Measurements from ENCODE around the gene PIK3CA.
"Not testable (repeated sequence)": the region's sequence is repeated elsewhere in the genome, so short reads cannot be mapped to it uniquely, and the experiment has no call there.

PIK3CA gene

DNA sequence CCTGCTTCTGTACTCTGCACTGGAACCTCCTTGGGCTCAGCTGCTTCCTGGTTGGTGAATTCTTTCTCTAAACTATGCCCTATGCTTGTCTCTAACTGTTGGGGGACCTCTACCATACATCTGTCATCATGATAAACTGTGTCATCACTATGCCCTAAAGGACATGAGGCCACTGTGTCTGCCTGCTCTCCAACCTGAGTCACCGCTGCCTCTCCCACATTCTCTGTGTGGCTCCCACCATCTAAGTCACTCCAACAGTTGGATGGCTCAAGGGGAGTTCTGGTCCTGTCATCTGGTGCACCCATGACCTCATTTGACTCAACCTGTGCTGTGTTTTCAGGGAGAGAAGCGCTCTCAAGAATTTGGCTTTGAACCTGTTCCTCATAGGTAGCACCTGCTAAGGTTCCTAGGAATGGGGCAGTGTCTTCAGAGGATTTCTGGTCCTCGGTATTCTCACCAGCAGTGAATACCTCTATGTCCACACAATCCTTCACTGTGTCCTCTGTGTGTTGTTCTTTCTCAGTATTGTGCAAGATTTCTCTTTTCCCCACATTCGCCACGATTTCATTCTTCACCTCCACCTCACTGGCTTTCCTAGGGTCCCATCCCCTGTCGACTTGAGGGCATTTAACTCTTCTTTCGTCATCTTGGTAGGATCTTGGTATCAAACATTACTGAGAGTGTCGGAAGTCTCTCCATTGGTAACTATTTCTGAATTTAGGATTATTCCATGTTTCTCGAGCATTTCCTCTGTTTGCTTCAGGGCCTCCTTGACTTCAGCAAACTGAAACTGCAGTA lies 112.0 kb downstream of the PIK3CA start:
- in situ Hi-C loops (cut with MboI; ENCODE audit: low sequenced_read_pairs), result not testable (repeated sequence)

DNA sequence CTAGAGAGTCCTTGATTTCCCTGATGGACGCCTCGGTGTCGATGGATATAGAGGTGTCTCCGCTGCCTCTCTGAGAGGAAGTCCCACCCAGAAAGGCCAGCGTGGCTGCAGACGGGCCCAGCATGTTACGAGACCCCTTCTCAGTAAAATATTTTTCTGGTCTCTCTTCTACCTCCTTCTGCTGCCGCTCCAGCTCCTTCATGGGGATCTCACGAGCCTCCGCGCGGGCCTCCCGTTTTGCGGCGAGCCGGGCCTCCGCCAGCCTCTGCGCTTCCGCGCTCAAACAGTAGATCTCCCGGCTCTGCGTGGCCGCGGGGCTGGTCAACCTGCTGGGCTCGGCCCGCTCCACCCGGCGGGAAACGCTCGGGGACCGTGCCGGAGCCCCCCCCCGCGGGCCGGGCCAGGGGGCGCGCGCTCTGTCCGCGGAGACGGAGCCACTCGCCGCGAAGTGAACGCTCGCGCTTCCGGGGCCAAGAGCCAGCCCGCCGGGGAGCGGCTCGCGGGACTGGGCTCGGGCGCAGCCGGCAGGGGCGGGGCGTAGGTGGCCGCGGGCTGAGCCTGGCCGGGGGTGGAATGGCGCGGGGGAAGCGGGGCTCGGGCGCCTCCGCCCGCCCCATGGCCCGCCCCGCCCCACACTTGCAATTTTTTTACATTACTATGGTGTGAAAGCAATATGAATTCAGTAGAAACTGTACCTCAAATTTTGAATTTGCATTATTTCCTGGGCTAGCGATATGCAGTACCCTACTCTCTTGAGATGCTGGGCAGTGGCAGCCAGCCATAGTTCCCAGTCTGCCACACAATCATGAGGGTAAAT lies 113.0 kb downstream of the PIK3CA start:
- in situ Hi-C loops (cut with MboI; ENCODE audit: low sequenced_read_pairs), result no loop called here

- in situ Hi-C loops (cut with MboI; ENCODE audit: low sequenced_read_pairs), result no loop called here
Measured at GRCh38 chr3:179263134-179263533, 115.0 kb downstream of the PIK3CA start.

DNA sequence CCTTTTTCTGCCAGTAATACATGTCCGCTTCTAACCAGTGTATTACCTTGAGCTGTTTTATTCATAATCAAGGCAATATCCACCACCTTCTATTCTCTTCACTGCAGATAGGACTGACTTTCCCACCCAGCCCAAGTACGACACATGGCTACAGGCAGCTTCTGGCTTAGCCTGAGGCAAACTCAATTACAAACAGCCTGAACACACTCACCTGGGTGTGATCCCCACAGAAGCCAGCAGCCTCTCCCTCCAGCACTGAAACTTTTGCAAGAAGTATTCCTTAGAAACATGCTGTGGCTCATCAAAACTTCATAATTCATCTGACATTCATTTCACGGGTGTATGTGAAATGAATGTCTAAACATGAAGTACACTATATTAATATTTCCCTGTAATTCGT lies 116.3 kb downstream of the PIK3CA start:
- in situ Hi-C loops (cut with MboI; ENCODE audit: low sequenced_read_pairs), result no loop called here

DNA sequence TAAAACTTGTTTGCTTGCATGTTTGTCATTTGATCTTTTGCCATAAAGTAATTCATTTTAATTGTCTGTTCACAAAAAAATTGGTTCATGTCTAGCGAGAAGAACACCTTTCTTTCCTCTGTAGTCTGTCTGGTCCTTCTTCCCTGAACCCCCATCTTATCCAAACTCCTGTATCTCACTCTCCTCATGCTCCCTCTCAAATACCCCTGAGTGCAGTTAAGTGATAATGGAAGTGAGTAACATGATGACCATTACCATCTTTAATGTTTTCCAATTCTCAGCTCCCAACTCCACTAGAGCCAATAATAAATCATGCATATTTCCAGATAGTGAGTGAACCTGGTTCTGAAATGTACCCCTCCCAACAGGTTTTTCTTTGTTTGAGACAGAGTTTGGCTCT lies 116.9 kb downstream of the PIK3CA start:
- in situ Hi-C loops (cut with MboI; ENCODE audit: low sequenced_read_pairs), result no loop called here

DNA sequence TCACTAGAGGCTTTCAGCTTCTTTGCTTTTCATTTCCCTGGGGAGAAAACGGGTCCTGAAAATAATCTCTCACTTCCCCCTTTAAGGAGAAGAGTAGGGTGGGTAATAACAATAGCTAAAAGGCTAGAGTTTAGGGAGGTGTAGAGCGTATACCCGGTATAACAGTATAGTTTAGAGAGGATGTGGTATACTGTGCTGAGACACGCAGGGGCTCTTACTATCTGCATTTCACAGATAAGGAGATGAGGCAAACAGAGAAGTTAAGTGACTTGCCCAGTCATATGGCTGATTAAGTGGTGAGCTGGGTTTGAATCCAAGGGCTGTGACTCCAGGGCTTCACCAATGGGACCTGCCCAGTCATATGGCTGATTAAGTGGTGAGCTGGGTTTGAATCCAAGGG lies 117.7 kb downstream of the PIK3CA start:
- in situ Hi-C loops (cut with MboI; ENCODE audit: low sequenced_read_pairs), result no loop called here

GRCh38 chr3:179266701-179267211 lies 118.6 kb downstream of the PIK3CA start:
- in situ Hi-C loops (cut with MboI; ENCODE audit: low sequenced_read_pairs), result no loop called here

DNA sequence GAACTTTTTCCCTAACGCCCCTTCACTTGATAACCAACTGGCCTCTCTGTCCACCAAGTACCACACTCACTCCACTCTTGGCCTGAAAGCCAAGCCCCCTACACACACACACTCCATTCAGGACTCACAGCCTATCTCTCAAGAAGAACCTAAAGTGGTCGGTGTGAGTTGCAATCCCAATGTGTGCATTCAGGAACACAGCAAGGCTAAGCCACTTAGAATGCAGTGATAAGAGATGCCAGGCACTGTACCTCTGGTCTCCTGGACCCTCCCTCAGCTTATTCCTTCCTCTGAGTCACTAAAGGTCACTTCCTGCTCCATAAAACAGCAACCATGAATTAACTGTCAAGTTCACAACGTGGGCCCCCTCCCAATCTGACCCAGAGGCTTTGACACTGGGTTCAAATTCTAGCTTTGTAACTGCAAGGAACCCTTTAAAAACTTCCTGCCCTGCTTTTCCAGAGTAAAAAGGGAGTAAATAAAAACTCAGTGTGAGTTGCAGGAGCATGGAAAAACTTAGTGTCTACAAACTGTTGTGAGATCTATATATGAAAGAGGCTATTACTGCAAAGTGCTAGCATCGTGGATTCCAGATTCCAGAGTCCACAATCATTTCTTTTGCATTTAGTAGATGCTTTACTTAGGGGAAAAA lies 120.4 kb downstream of the PIK3CA start:
- in situ Hi-C loops (cut with MboI; ENCODE audit: low sequenced_read_pairs), result no loop called here

DNA sequence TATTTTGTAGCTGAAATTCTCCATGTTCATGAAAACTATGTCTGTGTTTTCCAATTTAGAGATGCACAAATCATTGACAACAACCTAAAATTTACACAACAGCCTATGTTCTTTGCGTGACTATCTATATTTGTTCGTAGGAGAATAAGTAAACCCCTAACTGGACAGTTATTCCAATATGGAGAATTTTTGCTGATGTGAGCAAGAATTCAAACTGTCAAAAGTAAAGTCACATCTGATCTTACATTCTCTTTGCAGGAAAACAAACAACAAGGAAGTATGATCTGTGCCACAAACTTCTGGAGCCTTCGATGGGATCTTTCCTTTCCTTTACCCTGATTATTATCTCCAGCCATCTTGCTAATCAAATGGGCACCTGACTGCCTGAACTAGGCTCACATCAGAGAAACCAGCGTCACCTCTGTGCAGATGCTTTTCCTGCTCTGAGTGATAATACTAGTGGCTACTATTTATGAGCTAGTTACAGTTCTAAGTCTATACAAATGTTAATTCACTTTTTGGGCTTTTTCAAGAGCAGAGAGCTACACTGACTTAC lies 121.1 kb downstream of the PIK3CA start:
- in situ Hi-C loops (cut with MboI; ENCODE audit: low sequenced_read_pairs), result no loop called here

DNA sequence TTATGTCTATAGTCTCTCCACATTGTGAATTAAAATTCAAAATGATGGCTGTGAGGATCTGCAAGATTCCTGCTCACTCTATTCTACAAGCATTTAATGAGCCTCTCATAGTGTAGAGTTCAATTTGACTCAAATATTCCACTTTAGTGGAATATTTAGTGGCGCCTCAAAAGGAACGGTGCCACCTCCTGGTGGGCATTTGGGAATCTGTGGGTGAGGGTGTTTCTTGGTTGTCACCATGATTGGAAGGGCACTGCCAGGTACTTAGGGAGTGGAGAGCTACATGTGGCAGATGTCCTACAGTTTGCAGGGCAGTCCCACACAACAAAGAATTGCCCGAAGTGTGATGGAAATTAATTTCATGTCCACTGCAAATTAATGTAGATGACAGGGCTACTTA lies 124.2 kb downstream of the PIK3CA start:
- in situ Hi-C loops (cut with MboI; ENCODE audit: low sequenced_read_pairs), result no loop called here

GRCh38 chr3:179274434-179274833 lies 126.3 kb downstream of the PIK3CA start:
- in situ Hi-C loops (cut with MboI; ENCODE audit: low sequenced_read_pairs), result not testable (repeated sequence)

GRCh38 chr3:179276001-179276400 lies 127.8 kb downstream of the PIK3CA start:
- in situ Hi-C loops (cut with MboI; ENCODE audit: low sequenced_read_pairs), result no loop called here

GRCh38 chr3:179276743-179277142 lies 128.6 kb downstream of the PIK3CA start:
- in situ Hi-C loops (cut with MboI; ENCODE audit: low sequenced_read_pairs), result no loop called here

DNA sequence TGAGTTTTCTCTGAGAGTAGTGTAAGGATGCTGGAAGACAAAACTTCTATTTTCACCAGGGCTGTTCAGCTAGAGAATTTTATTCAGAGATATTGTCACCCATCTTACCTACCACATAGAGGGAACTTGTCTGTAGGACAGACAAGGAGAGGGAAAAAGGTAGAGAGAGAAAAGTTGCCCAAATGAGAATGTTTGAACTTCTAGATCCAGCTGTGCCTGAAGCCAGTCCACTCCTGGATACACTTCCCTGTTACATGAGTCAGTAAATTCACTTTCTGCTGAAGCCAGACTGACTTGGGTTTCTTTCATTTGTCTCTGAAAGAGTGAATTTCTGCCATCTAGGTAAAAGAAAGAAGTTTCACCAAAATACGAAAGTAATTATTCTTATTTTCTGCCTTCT lies 130.0 kb downstream of the PIK3CA start:
- in situ Hi-C loops (cut with MboI; ENCODE audit: low sequenced_read_pairs), result no loop called here

- in situ Hi-C loops (cut with MboI; ENCODE audit: low sequenced_read_pairs), result no loop called here
Measured at GRCh38 chr3:179278932-179279693, 131.0 kb downstream of the PIK3CA start.

- in situ Hi-C loops (cut with MboI; ENCODE audit: low sequenced_read_pairs), result no loop called here
Measured at GRCh38 chr3:179279837-179280236, 131.7 kb downstream of the PIK3CA start.

- in situ Hi-C loops (cut with MboI; ENCODE audit: low sequenced_read_pairs), result no loop called here
Measured at GRCh38 chr3:179281825-179282224, 133.7 kb downstream of the PIK3CA start.

- in situ Hi-C loops (cut with MboI; ENCODE audit: low sequenced_read_pairs), result no loop called here
Measured at GRCh38 chr3:179286331-179286730, 138.2 kb downstream of the PIK3CA start.

DNA sequence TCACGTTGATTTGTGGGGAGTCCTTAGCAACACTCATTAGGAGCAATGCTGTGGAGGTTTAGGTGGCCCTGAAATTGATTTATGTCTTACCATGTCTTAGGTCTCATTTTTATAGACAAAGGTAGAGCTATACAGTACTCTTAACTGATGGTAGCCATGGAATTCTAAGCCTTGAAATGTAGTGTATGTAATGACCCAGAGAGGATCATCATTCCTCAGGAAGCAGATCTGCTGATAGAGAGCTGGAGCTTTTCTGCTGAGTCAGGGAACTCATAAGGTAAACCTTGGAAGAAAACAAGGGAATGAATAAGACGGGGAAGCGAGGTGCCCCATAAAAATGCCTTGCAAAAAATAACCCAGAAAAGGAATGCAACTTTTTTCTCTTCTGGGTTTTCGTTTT lies 140.7 kb downstream of the PIK3CA start:
- in situ Hi-C loops (cut with MboI; ENCODE audit: low sequenced_read_pairs), result no loop called here

DNA sequence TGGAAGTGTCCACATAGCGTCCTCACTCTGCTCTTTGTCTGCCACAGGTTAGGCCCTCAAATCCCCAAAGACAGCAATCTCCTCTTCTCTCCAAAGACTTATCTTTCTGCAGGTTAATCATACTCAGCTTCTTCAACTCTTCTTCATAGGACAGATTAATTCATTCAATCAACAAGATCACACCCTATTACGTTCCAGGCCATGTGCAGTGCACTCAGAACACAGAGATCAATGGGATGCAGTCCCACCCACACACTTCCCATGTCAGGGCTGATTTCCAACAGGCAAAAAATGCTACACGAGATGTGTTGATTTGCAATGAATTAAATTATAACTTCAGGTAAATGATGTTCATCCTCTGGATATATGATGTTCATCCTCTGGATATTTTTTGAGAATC lies 141.1 kb downstream of the PIK3CA start:
- in situ Hi-C loops (cut with MboI; ENCODE audit: low sequenced_read_pairs), result no loop called here
